UCSD-AML1 (cell line): ENCODE results near the gene AADACL4.
"Not testable (repeated sequence)": the region's sequence is repeated elsewhere in the genome, so short reads cannot be mapped to it uniquely, and the experiment has no call there.

ENCODE experiments used
- DNase-seq: peaks from one replicate; lab custom pipeline; 2025; ENCODE audit not compliant: unreplicated experiment; lab: John Stamatoyannopoulos, UW

AADACL4 gene

DNA sequence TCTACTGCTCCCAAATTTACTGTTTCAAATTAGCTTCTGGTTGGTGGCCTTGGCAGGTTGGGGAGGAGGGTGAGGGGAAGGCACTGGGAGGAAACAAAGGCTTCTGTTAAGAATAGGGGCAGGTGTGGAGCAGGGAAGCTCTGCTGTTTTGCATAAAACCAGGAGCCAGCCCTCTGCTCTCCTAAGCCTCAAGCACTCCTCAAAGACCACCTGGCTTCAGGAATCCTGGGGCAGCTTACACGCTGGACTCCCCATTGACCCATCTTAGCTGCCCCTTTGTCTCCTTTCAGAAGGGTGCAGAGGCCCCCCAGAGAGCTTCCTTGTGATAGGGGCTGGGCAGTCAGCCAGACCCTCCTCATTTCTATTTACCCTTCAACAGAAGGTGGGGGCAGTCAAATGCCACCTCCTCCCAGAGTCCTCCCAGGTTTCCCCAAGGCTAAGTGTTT, 14.4 kb upstream of the AADACL4 start:
- DNase-seq: no peak

GRCh38 chr1:12629985-12630760, 13.7 kb upstream of the AADACL4 start:
- DNase-seq: no peak

DNA sequence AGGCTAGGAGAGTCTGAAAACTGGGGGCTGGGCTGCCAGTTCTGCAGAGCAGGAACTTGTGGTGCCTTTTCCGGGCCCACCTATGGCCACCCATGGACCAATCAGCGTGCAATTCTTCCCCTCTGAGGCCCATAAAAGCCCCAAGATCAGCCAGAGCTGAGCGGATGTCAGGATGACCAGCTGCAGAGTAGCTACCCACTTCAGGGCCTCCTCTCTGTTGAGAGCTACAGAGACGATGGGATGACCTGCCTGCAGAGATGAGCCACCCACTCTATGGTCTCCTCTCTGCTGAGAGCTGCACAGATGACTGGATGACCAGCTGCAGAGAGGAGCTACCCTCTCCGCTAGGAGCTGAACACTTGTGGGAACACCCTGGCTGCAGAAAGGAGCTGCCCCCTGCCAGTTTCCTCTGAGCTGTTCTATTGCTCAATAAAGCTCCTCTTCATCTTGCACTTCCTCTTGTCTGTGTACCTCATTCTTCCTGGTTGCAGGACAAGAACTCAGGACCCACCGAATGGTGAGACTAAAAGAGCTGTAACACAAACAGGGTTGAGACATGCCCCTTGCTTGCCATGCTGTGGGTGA, 12.8 kb upstream of the AADACL4 start:
- no peak for DNase-seq

DNA sequence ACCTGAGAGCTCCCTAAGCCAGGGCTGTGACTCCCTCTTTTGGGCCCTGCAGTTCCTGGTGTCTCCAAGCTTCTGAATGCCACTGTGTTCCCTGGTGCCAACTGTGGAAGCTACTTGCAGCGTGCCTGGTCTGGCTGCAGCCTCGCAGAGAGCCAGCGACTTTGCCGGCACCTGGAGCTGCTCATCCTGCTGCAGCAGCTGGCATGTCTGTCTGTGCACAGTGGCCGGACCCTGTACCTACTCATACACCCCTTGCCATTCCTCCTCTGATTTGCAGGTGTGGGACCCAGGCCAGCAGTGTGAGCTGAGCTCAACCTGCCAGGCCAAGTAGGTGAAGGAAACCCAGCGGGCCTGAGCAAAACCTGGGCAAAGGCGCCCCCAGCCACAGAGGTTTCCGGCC, 12.3 kb upstream of the AADACL4 start:
- no peak for DNase-seq

- peak; percentile 46 for DNase-seq
Observed at GRCh38 chr1:12634156-12634555, 9.7 kb upstream of the AADACL4 start.

DNA sequence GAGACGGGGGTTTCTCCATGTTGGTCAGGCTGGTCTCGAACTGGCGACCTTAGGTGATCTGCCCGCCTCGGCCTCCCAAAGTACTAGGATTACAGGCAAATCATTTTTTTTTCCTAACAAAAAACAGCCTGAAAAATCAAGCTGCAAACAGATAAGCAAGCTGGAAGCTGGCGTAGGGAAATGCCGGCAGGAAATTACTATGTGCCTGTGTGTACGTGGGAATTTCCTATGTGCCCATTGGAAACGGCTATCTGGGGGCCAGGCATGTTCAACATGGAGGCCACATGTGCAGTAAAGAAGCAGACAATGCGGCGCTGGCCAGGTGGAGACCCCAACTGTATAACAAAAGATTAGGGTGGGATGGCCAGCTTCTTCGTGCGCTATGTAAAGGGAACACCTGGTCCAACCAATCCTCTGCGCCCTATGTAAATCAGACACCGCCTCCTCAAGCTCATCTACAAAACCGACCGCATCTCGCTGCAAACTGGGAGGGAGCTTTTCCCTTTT, 9.1 kb upstream of the AADACL4 start:
- DNase-seq: no peak

DNA sequence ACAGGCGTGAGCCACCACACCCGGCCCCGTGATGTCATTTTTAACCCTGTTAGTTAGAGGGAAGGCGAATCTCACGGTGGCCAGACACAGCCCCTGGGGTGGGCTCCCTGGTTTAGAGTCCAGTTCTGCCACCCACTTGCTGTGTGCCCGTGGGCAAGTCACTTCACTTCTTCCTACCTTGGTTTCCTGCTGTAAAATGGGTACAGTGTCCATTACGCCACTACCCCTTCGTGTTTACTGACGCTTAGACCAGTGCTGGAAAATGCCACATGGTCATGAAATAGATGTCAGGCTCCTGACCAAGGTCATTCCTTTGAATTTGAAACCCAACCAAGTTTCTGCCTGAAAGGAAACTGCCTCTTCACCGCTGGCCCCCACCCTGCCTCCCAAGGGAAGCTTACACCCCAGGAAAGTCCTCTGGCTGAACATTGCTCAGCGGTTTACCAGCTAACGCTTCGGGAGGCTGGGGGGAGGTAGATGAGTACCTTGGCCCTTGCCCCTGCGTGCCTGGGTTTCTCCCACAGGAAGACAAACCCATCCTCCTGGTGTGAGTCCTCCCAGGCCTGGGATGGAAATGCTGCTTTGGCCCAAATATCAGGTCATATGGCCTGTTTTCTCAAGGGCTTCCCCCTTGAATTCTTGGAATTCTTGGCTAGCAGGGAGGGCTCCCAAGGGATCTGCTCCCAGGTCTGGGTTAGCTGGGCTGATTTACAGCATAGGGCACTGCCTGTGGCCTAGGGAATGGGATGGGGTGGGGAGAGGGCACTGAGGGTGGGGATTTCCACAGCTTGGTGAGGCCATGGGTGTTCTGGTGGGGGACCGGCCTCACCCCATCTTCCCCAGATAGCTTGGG, 7.6 kb upstream of the AADACL4 start:
- no peak for DNase-seq

GRCh38 chr1:12637693-12638092, 6.2 kb upstream of the AADACL4 start:
- no peak for DNase-seq

DNA sequence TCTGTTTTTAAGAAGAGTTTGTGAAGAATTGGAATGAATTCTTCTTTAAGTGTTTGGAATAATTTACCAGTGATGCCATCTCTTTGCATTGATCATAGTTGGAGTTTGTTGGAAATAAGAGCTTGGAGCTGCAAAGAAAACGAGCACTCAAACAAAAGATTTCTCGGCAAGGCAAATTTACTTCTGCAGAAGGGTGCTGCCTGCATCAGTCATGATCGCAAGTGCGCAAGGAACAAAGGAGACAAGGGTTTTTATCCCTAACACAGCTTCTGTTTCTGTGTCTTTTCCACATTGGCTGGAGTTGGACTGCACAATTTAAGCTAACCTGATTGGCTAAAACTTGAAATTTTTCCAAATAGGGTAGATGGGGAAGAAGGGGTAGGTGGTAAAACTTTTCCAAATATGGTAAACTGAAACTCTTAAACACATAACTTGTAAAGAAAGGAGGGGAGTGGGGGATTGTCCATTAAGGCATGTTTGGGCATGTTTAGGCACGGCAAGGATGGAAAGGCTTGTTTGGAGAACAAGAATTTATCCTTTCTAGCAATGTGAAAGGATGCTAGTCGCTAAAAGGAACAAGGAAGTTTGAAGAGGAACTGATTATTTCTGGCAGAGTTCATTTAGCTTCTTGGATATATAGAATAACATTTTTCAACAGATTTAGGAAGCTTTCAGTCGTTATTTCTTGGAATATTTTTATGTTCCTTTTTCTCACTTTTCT, 3.5 kb upstream of the AADACL4 start:
- DNase-seq: no peak

- no peak for DNase-seq
Observed at GRCh38 chr1:12640958-12641272, 3.0 kb upstream of the AADACL4 start.

GRCh38 chr1:12643079-12643478, 806 bp upstream of the AADACL4 start:
- no peak for DNase-seq

DNA sequence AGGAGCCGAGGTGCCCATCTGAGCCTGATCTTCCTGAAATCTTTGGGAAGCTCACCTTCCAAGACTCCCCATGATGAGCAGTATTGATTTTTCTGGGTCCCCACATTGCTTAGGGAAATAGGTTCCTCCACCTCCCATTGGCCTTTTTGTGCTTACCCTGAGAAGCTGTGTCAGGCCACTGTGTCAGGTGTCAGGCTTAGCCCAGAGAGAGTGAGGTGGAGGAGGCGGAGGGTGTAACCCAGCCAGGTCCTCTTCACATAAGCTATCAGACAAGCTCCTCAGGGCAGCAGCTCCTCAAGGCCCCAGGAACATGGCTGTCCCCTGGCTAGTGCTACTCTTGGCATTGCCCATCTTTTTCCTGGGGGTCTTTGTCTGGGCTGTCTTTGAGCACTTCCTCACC, 352 bp downstream of the AADACL4 start:
- no peak for DNase-seq

DNA sequence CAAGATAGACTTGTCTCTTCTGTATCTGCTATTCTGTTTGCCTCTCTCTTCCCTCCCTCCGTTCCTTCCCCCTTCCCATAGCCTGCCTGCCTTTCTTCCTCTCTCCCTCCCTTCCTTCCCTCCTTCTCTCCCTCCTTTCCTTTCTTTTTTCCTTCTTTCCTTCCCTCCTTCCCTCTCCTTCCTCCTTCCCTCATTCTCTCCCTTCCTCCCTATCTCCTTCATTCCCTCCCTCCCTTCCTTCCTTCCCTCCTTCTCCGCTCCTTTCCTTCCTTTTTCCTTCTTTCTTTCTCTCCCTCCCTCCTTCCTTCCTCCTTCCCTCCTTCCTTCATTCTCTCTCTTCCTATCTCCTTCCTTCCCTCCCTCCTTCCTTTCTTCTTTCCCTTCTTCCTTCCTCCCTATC, 944 bp downstream of the AADACL4 start:
- DNase-seq: no peak

- DNase-seq: not testable (repeated sequence)
Observed at GRCh38 chr1:12645401-12645800, 1.5 kb downstream of the AADACL4 start.

DNA sequence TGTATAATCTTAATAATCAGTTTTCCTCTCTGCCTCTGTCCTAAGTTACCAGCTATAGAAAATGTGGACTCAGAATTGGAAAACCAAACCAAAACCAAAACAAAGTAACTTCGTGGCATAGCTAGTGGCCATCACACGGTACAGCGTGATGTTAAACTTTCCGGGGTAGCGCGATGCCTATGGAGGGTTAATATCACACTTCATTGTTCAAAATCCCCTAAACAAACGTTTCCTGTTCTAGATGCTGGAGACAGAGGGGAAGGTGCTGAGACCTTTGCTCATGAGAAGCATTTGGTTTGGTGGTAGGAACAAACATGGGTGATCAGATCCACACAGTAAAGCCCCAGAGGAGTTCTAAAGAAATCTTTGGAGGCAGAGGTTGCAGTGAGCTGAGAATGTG, 4.9 kb downstream of the AADACL4 start:
- no peak for DNase-seq

GRCh38 chr1:12649971-12650421, 6.1 kb downstream of the AADACL4 start:
- no peak for DNase-seq

- DNase-seq: no peak
Observed at GRCh38 chr1:12654004-12654567, 10.2 kb downstream of the AADACL4 start.

GRCh38 chr1:12654657-12655056, 10.8 kb downstream of the AADACL4 start:
- no peak for DNase-seq

GRCh38 chr1:12656575-12656974, 12.7 kb downstream of the AADACL4 start:
- no peak for DNase-seq

DNA sequence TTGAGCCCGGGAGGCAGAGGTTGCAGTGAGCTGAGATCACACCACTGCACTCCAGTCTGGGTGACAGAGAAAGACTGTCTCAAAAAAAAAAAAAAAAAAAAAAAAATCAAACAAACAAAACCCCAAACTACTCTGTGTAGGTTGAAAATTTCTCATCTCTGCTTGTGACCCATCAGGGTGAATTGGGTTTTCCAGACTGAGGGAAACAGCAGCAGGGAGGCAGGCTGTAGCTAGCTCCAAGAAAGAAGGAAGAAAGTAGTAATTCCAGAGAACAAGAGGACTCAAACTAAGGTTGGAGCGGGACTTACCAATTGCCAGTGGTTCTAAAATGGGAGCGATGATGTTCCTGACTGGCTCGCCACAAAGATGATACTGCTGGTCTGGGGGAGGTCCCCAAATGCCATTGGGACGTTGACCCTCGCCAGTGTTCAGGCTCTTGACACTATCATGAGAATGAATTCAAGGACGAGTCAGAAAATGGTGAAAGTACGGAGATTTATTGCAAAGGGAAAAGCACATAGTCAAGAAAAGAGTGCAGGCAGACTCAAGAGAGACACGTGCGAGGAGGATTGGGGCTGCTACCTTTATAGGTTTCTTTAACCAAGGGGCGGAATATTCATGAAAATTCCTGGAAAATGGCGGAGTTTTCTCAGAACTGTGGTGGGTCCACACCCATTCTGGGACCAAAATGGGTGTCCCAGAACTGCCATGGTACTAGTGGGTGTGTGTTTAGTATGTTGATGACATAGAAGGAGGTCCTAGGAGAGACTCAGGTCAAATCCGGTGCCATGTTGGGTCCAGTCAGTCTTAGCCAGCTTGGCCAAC, 13.4 kb downstream of the AADACL4 start:
- DNase-seq: no peak
